HepG2 (cell line): ENCODE results near the gene ST14. TPM values are rescaled to one million over a fixed set of nuclear protein-coding genes. Genes with fewer than 3 reads are reported as not detected.

Experiments
- ATF1 ChIP-seq: IDR thresholded peaks from 2 replicates; pipeline ENCODE4 v1.6.1; 2016; ENCODE audit warnings: mild to moderate bottlenecking, control low read depth
- BCL6 ChIP-seq: IDR thresholded peaks from 2 replicates; pipeline ENCODE4 v1.6.1; 2016; ENCODE audit warnings: missing genetic modification reagents, missing compliant biosample characterization
- BHLHE40 ChIP-seq: IDR thresholded peaks from 2 replicates; pipeline ENCODE4 v1.6.1; 2011; ENCODE audit warnings: low read length, improper control_type of control experiment
- CBX1 ChIP-seq: IDR thresholded peaks from one replicate; pipeline ENCODE4 v1.6.1; 2016; ENCODE audit warnings: antibody characterized with exemption, low read depth
- CEBPG ChIP-seq: IDR thresholded peaks from 2 replicates; pipeline ENCODE4 v1.6.1; 2016
- HNF1B ChIP-seq: sonication (generic); formaldehyde crosslinking; IDR thresholded peaks from 2 replicates; pipeline ENCODE4 v1.5.1; 2020; ENCODE audit warnings: mild to moderate bottlenecking, moderate library complexity, missing genetic modification reagents
- HNF4G ChIP-seq, 2 experiments: sonication (generic) in 1 of 2; formaldehyde crosslinking in 1 of 2; IDR thresholded peaks; 2 replicates each; pipeline versions ENCODE4 v1.4.0 to v1.6.1; 2011 to 2020; ENCODE audit warnings: borderline replicate concordance in 2 of 2, low read depth in 2 of 2, mild to moderate bottlenecking in 2 of 2, low read length in 1 of 2, missing genetic modification reagents in 1 of 2, moderate library complexity in 1 of 2
- ISX ChIP-seq: sonication (generic); formaldehyde crosslinking; conservative IDR thresholded peaks from 2 replicates; pipeline ENCODE4 v1.5.0; 2020; ENCODE audit warnings: missing genetic modification reagents
- KDM5A ChIP-seq: fragments of 200-600 bp; sonication (generic); IDR thresholded peaks from 2 replicates; pipeline ENCODE4 v1.7.0; 2018; ENCODE audit warnings: antibody characterized with exemption, mild to moderate bottlenecking, low read length, borderline replicate concordance
- MXD4 ChIP-seq: IDR thresholded peaks from 2 replicates; pipeline ENCODE4 v1.6.1; 2016; ENCODE audit warnings: mild to moderate bottlenecking, missing biosample characterization, missing genetic modification reagents
- ZMYM2 ChIP-seq: sonication (generic); formaldehyde crosslinking; IDR thresholded peaks from 2 replicates; pipeline ENCODE4 v1.8.0; 2022; ENCODE audit warnings: mild to moderate bottlenecking, missing genetic modification reagents
- ZNF615 ChIP-seq: sonication (generic); formaldehyde crosslinking; IDR thresholded peaks from 2 replicates; pipeline ENCODE4 v1.5.0; 2020; ENCODE audit warnings: mild to moderate bottlenecking, missing genetic modification reagents, borderline replicate concordance
- polyA plus RNA-seq, 8 experiments: library from polyadenylated mRNA; depleted of rRNA in 3 of 8; stranded (reverse) in 7 of 8; unstranded in 1 of 8; fragments of >200 nt; fragmentation: Illumina TruSeq in 4 of 8; extraction: Trizol in 4 of 8; gene quantifications; 2 replicates each; pipeline versions ENCODE4 v1.2.1 to v1.2.3, GENCODE V29; 2011 to 2016; ENCODE audit warnings: low read depth in 4 of 8, missing spikeins in 1 of 8, mixed read lengths in 1 of 8; ENCODE audit not compliant: insufficient read depth in 1 of 8
- total RNA-seq, 5 experiments: library from RNA; depleted of rRNA; stranded (reverse); fragments of >200 nt; fragmentation: Illumina TruSeq; extraction: Trizol; gene quantifications; 2 replicates each; pipeline ENCODE4 v1.2.3, GENCODE V29; 2016; ENCODE audit warnings: low read depth in 1 of 5
- TF ChIP-seq, protein P1 (sequence below): sonication (generic); formaldehyde crosslinking; IDR thresholded peaks from 2 replicates; pipeline ENCODE4 v1.8.1; 2022; ENCODE audit warnings: mild to moderate bottlenecking, missing genetic modification reagents
- TF ChIP-seq, protein P2 (sequence below): sonication (generic); formaldehyde crosslinking; conservative IDR thresholded peaks from 2 replicates; pipeline ENCODE4 v1.4.0; 2020; ENCODE audit warnings: mild to moderate bottlenecking, missing genetic modification reagents, moderate library complexity
- TF ChIP-seq, protein P3 (sequence below): sonication (generic); formaldehyde crosslinking; IDR thresholded peaks from 2 replicates; pipeline ENCODE4 v1.5.0; 2020; ENCODE audit warnings: missing genetic modification reagents
- TF ChIP-seq, protein P4 (sequence below): sonication (generic); formaldehyde crosslinking; IDR thresholded peaks from 2 replicates; pipeline ENCODE4; 2020; ENCODE audit warnings: missing genetic modification reagents, mild to moderate bottlenecking, borderline replicate concordance
- TF ChIP-seq, protein P5 (sequence below): fragments of 450-650 bp; IDR thresholded peaks from 2 replicates; pipeline ENCODE4 v1.6.1; 2017

ST14 gene
- total and polyA plus RNA-seq, 2 of the 13 experiments (the other 11 are each of a cell fraction or from before 2014, with no cell fraction given), result 0.88 to 1.4 TPM

DNA sequence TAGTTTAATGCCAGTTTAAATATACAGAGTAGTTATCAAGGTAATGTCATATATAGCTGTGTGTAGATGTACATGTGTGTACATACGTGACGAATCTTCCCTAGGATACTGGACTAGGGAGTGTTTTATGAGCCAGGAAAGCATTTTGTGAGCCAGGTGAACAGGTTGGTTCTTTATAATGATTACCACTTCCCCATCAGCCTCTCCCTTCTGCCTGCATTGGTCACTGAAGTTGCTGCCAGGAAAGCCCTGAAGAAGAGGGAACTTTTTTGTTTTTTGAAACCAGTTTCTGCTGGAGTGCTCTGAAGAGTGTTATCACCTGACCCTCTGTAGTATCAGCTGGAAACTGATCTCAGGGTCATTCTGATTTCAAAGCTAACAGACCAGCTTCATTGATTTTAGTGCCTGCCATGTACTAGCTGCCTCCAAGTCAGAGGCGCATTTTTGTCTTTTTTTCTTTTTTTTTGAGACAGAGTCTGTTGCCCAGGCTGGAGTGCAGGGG lies 14.2 kb upstream of the ST14 start (continued):
- TF ChIP-seq HNF1B (CRISPR knock-in tag) (no peak), ATF1 (CRISPR knock-in tag) (no peak), KDM5A (no peak), BHLHE40 (no peak), ZMYM2 (CRISPR knock-in tag) (no peak), MXD4 (CRISPR knock-in tag) (no peak), ISX (no peak), CEBPG (CRISPR knock-in tag) (no peak), ZNF615 (no peak), HNF4G (IDR thresholded peaks at IDR 0.05; ENCODE audit: borderline replicate concordance, low read depth, low read length) (peak; percentile 42; the same call in 1 of the 2 replicates), HNF4G (CRISPR knock-in tag; IDR thresholded peaks at IDR 0.05; ENCODE audit: borderline replicate concordance, low read depth) (no peak), CBX1 (no peak), BCL6 (CRISPR knock-in tag) (0 out of 2 replicates have a peak, but pooled peaks have one; percentile 28)
- TF ChIP-seq, protein P1, sequence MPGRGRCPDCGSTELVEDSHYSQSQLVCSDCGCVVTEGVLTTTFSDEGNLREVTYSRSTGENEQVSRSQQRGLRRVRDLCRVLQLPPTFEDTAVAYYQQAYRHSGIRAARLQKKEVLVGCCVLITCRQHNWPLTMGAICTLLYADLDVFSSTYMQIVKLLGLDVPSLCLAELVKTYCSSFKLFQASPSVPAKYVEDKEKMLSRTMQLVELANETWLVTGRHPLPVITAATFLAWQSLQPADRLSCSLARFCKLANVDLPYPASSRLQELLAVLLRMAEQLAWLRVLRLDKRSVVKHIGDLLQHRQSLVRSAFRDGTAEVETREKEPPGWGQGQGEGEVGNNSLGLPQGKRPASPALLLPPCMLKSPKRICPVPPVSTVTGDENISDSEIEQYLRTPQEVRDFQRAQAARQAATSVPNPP (CRISPR knock-in tag), result no peak
- TF ChIP-seq, protein P2, sequence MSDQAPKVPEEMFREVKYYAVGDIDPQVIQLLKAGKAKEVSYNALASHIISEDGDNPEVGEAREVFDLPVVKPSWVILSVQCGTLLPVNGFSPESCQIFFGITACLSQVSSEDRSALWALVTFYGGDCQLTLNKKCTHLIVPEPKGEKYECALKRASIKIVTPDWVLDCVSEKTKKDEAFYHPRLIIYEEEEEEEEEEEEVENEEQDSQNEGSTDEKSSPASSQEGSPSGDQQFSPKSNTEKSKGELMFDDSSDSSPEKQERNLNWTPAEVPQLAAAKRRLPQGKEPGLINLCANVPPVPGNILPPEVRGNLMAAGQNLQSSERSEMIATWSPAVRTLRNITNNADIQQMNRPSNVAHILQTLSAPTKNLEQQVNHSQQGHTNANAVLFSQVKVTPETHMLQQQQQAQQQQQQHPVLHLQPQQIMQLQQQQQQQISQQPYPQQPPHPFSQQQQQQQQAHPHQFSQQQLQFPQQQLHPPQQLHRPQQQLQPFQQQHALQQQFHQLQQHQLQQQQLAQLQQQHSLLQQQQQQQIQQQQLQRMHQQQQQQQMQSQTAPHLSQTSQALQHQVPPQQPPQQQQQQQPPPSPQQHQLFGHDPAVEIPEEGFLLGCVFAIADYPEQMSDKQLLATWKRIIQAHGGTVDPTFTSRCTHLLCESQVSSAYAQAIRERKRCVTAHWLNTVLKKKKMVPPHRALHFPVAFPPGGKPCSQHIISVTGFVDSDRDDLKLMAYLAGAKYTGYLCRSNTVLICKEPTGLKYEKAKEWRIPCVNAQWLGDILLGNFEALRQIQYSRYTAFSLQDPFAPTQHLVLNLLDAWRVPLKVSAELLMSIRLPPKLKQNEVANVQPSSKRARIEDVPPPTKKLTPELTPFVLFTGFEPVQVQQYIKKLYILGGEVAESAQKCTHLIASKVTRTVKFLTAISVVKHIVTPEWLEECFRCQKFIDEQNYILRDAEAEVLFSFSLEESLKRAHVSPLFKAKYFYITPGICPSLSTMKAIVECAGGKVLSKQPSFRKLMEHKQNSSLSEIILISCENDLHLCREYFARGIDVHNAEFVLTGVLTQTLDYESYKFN (CRISPR knock-in tag), result peak; percentile 66
- TF ChIP-seq, protein P3, sequence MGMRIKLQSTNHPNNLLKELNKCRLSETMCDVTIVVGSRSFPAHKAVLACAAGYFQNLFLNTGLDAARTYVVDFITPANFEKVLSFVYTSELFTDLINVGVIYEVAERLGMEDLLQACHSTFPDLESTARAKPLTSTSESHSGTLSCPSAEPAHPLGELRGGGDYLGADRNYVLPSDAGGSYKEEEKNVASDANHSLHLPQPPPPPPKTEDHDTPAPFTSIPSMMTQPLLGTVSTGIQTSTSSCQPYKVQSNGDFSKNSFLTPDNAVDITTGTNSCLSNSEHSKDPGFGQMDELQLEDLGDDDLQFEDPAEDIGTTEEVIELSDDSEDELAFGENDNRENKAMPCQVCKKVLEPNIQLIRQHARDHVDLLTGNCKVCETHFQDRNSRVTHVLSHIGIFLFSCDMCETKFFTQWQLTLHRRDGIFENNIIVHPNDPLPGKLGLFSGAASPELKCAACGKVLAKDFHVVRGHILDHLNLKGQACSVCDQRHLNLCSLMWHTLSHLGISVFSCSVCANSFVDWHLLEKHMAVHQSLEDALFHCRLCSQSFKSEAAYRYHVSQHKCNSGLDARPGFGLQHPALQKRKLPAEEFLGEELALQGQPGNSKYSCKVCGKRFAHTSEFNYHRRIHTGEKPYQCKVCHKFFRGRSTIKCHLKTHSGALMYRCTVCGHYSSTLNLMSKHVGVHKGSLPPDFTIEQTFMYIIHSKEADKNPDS (CRISPR knock-in tag), result no peak
- TF ChIP-seq, protein P4, sequence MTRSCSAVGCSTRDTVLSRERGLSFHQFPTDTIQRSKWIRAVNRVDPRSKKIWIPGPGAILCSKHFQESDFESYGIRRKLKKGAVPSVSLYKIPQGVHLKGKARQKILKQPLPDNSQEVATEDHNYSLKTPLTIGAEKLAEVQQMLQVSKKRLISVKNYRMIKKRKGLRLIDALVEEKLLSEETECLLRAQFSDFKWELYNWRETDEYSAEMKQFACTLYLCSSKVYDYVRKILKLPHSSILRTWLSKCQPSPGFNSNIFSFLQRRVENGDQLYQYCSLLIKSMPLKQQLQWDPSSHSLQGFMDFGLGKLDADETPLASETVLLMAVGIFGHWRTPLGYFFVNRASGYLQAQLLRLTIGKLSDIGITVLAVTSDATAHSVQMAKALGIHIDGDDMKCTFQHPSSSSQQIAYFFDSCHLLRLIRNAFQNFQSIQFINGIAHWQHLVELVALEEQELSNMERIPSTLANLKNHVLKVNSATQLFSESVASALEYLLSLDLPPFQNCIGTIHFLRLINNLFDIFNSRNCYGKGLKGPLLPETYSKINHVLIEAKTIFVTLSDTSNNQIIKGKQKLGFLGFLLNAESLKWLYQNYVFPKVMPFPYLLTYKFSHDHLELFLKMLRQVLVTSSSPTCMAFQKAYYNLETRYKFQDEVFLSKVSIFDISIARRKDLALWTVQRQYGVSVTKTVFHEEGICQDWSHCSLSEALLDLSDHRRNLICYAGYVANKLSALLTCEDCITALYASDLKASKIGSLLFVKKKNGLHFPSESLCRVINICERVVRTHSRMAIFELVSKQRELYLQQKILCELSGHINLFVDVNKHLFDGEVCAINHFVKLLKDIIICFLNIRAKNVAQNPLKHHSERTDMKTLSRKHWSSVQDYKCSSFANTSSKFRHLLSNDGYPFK, result no peak
- TF ChIP-seq, protein P5, sequence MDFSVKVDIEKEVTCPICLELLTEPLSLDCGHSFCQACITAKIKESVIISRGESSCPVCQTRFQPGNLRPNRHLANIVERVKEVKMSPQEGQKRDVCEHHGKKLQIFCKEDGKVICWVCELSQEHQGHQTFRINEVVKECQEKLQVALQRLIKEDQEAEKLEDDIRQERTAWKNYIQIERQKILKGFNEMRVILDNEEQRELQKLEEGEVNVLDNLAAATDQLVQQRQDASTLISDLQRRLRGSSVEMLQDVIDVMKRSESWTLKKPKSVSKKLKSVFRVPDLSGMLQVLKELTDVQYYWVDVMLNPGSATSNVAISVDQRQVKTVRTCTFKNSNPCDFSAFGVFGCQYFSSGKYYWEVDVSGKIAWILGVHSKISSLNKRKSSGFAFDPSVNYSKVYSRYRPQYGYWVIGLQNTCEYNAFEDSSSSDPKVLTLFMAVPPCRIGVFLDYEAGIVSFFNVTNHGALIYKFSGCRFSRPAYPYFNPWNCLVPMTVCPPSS, result no peak
